Left ventricle myocardium inferior (tissue), 1 donor: Measurements from ENCODE around the gene GLG1. TPM values are rescaled to one million over a fixed set of nuclear protein-coding genes. Genes with fewer than 3 reads are reported as not detected.

Experiments
- DNase-seq: peaks from one replicate; pipeline ENCODE4 v3.0.0-alpha.2; 2020
- H3K27ac ChIP-seq: fragments of 200-600 bp; replicated peaks from 2 replicates; pipeline ENCODE4 v1.8.0; 2021
- H3K27me3 ChIP-seq: fragments of 200-600 bp; 2 replicates; pipeline ENCODE4 v1.8.0; 2021; ENCODE audit warnings: low read depth
- H3K36me3 ChIP-seq: fragments of 200-600 bp; 2 replicates; pipeline ENCODE4 v1.8.0; 2021
- H3K4me1 ChIP-seq: fragments of 200-600 bp; 2 replicates; pipeline ENCODE4 v1.8.0; 2021
- H3K4me3 ChIP-seq: fragments of 200-600 bp; 2 replicates; pipeline ENCODE4 v1.8.0; 2021; ENCODE audit warnings: mild to moderate bottlenecking, moderate library complexity
- H3K9me3 ChIP-seq: fragments of 200-600 bp; replicated peaks from 2 replicates; pipeline ENCODE4 v1.8.0; 2021
- intact Hi-C: fragments of 100-400 bp; cut with micrococcal nuclease; formaldehyde crosslinking; loops from one replicate; pipeline ENCODE4 v1.11.0; 2022
- total RNA-seq: library from RNA; stranded (reverse); fragmentation: NEBNext Ultra II Directional; extraction: Animal tissue kit (Norgen Biotek cat#: 25700); gene quantifications from one replicate; pipeline ENCODE4 v1.2.1, GENCODE V29; 2021
- TF ChIP-seq, protein P1 (sequence below): fragments of 200-600 bp; IDR thresholded peaks from 2 replicates; pipeline ENCODE4 v1.8.0; 2021; ENCODE audit warnings: antibody characterized with exemption, mild to moderate bottlenecking, borderline replicate concordance
- donor health status: DM: no; HTN: yes; CAD: no; lungs with severe emphysema.

GLG1 gene
- total RNA-seq, 1 donor from 2014 or later, result 72.7 TPM

DNA sequence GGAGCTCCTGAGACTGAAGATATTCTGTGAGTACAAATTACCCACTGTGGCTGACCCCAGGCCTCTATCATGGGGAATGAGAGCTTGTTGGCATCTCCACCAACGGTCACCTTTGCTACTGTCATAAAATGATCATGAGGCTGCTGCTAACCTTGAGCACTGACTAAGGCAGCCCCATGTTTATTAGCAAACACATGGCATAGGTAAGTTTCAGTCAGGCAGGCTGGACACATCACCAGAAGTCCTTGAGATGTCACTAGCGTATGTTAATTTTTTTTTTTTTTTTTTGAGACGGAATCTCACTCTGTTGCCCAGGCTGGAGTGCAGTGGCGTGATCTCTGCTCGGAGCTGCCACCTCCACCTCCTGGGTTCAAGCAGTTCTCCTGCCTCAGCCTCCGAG lies 1.5 kb upstream of the GLG1 start:
- Histone ChIP-seq H3K4me1 (peaks cover 42% of the 10 kb centered on the region), H3K27ac (no peak overlapping the region), H3K9me3 (no peaks in the 10 kb centered on the region), H3K36me3 (no peaks in the 10 kb centered on the region), H3K4me3 (no peak overlapping the region), H3K27me3 (no peaks in the 10 kb centered on the region)
- TF ChIP-seq, protein P1, sequence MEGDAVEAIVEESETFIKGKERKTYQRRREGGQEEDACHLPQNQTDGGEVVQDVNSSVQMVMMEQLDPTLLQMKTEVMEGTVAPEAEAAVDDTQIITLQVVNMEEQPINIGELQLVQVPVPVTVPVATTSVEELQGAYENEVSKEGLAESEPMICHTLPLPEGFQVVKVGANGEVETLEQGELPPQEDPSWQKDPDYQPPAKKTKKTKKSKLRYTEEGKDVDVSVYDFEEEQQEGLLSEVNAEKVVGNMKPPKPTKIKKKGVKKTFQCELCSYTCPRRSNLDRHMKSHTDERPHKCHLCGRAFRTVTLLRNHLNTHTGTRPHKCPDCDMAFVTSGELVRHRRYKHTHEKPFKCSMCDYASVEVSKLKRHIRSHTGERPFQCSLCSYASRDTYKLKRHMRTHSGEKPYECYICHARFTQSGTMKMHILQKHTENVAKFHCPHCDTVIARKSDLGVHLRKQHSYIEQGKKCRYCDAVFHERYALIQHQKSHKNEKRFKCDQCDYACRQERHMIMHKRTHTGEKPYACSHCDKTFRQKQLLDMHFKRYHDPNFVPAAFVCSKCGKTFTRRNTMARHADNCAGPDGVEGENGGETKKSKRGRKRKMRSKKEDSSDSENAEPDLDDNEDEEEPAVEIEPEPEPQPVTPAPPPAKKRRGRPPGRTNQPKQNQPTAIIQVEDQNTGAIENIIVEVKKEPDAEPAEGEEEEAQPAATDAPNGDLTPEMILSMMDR, result no peak
- intact Hi-C loops, result no loop called here
- DNase-seq, result no peak

DNA sequence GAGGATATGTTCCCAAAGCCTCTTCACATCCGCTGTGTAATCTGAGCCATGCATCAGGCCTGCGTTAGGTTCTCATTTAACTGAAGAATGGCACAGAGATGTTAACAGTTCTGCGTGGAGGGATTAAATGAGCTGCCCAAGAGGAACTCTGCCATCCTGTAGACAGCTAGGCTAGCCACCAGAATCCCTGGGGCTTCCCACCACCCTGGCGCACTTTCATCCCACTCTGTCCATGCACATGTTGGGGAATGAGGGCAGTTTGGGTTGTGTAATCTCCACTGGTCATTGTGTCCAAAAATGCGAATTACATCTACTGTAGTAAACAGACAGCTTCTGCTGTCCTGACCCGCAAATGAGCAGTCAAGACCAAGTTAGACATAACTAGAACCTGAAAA lies 1.0 kb upstream of the GLG1 start:
- Histone ChIP-seq H3K9me3 (no peaks in the 10 kb centered on the region), H3K27ac (no peak overlapping the region), H3K4me3 (no peak overlapping the region), H3K4me1 (peaks cover 46% of the 10 kb centered on the region), H3K36me3 (no peaks in the 10 kb centered on the region), H3K27me3 (no peaks in the 10 kb centered on the region)
- no peak for DNase-seq
- TF ChIP-seq, protein P1, result no peak
- intact Hi-C loops, result no loop called here

DNA sequence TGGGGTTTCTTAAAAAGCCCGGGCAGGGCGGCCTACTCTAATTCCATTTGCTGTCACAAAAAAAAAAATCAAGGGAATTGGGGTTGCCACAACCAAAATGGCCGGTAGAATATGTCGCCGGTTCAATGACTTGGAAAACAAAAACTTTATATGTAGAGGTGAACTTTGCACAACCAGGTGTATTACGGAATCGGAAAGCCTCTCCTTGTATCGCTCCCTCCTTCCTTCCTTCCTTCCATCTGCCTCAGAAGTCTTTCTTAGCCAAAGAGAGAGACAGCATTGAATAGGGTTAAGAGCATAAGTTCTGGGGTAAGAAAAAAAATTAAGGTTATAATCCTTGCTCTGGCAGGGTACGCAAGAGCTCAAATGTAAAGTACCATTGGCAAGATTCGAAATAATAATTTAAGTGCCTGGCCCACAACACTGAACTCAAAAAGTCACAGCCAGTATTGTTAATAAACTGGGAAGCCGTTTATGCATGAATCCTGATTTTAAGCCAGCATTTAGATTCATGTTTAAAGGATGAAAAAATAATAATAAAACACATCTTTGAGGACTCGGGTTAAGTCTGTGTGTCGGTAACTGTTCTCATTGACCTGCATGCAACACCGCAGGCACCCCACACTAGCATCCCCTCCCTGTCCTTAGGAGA lies 522 bp upstream of the GLG1 start:
- H3K9me3 ChIP-seq, result no peaks in the 10 kb centered on the region
- no peaks in the 10 kb centered on the region for H3K27me3 ChIP-seq
- H3K4me1 ChIP-seq, result peaks cover 50% of the 10 kb centered on the region
- H3K36me3 ChIP-seq, result no peaks in the 10 kb centered on the region
- TF ChIP-seq, protein P1, result no peak
- intact Hi-C loops, result no loop called here
- peak overlapping the region; percentile 96 for H3K4me3 ChIP-seq
- peak overlapping the region; percentile 98 for H3K27ac ChIP-seq
- DNase-seq, result no peak

DNA sequence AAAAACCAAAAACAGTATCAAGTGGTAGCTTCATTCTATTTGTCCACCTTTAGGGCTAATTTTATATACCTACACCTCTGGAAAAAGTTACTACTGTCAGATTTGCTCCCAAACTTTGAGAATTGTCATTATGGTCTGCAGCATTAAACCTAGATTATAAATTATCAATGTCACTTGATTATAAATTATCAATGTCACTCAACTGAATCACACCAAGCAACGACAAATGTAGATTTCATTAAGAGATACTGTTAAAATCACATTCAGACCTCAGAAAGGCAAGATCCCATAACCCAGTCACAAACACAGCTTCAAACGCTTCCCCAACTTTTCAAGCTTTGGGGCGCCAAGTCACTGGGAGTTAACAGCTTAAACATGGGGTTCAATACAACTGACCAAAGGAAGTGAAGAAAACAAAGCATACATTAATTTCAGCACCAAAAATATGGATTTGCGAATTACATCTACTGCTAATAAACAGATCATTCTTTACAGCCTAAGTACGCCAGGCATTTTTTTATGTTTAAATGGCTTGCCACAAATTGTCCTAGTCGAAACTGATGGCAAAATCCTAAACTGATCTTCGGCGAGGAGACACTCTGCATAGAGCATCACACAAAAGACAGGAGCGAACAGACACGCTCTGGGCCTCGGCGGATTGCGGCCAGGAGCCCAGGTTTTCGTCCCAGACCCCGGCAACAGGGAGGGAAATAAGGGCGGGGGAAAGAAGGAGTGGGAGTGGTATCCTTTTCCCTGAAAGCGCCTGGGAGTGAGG lies 981 bp downstream of the GLG1 start:
- TF ChIP-seq, protein P1, result no peak
- Histone ChIP-seq H3K9me3 (no peaks in the 10 kb centered on the region), H3K27ac (peak overlapping the region; percentile 98), H3K4me3 (peak overlapping the region; percentile 96), H3K4me1 (peaks cover 65% of the 10 kb centered on the region), H3K36me3 (no peaks in the 10 kb centered on the region), H3K27me3 (no peaks in the 10 kb centered on the region)
- no peak for DNase-seq
- intact Hi-C loops, result no loop called here

DNA sequence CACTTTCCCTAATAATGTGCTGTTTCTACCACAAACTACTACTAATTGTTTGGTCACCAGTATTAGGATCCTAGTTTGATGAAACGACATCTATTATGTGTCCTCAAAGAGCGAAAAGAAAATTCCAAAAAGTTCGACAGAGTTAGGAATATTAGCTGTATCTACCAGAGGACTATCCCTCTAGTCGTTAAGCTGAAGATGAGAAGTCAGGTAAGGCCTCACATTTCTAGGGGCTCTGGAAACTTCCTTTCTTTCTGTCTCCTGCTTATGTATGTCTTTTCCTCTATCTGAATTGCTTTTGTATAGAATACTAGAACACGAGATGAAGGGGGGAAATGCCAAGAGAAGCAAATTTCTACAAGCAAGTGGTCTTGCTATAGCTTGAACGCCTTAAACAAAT lies 1.6 kb downstream of the GLG1 start:
- intact Hi-C loops, result no loop called here
- no peak overlapping the region for H3K27ac ChIP-seq

More for the DNA sequence above, 1.6 kb downstream of the GLG1 start:
- Histone ChIP-seq H3K36me3 (no peaks in the 10 kb centered on the region), H3K9me3 (no peaks in the 10 kb centered on the region), H3K4me1 (peaks cover 71% of the 10 kb centered on the region), H3K4me3 (peak overlapping the region; percentile 96), H3K27me3 (no peaks in the 10 kb centered on the region)
- TF ChIP-seq, protein P1, result no peak
- no peak for DNase-seq
